Activated T-cell treated with anti-CD3 and anti-CD28 coated beads for 1 hour (primary cell): ENCODE data around the gene PRDX6.
"Not testable (repeated sequence)": the region's sequence is repeated elsewhere in the genome, so short reads cannot be mapped to it uniquely, and the experiment has no call there.

Experiments used
- DNase-seq: peaks from one replicate; pipeline ENCODE4 v3.0.0-alpha.2; 2020; ENCODE audit warnings: low read depth

Gene PRDX6

DNA sequence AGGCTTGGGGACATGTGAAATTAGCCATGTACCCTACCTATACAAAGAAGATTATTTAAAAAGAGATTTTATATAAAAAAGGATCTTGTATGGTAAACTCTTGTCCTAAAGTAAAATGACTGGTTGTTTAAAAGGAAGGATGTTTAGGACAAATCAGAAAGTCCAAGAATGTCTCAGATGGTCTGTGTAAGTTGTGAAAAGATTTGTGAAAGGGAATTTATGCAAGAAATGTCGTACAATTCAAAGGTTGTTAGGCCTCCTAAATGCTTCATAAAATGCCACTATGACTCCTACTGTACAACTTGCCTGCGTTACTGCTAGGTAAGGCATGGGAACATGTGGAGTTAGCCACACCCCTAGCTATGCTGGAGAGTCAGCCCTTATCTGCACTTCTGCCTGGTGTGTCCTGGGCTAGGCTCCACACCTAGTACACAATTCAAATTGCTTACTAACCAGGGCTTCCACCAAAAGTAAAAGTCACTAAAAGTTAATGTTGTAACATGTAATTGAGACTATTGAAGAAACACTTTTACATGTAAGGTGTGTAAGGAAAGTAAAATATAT is 19.7 kb downstream of the PRDX6 start:
- DNase-seq, result no peak

DNA sequence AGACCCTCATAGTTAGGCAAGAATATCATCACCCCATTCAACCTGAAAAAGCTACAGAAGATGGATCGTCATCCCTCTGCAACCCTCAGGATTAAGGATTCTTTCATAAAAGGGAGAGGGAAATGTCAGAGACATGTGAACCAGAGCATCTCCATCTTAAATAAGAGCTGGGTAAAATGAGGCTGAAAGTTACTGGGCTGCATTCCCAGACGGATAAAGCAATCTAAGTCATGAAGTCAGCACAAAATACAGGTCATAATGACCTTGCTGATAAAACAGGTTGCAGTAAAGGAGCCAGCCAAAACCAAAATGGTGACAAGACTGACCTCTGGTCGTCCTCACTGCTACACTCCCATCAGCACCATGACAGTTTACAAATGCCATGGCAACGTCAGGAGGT is 22.6 kb downstream of the PRDX6 start:
- no peak for DNase-seq

DNA sequence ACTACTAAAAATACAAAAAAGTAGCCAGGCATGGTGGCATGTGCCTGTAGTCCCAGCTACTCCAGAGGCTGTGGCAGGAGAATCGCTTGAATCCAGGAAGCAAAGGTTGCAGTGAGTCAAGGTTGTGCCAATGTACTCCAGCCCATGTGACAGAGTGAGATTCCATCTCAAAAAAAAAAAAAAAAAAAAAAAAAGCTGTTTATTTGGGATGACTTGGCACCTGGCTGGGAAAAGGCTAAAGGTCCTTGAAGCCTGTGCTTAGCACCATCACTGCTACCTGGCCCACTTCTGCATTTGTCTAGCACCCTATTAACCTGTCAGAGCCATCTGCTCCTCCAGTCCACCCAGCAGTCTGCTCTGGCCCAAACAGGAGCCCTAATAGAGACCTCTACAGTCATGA is 25.0 kb downstream of the PRDX6 start:
- DNase-seq, result no peak

DNA sequence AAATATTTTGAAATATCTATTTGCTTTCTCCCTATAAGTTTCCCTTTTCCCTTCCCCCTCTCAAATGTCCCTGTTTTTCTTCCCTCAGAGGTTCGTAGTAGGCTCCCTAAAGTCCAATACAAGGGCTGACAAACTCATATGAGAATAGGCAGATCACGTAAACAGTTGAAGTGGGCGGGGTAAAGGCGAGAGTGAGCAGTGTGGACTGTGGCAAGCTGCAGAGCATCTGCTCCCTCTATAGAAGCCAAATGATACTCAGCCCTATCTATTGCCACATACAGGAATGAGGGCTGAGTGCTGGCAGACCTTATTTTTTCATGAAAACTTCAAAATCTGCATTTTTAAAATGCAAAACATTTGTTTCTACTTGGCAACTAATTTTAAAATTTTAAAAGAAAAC is 26.3 kb downstream of the PRDX6 start:
- DNase-seq, result no peak

DNA sequence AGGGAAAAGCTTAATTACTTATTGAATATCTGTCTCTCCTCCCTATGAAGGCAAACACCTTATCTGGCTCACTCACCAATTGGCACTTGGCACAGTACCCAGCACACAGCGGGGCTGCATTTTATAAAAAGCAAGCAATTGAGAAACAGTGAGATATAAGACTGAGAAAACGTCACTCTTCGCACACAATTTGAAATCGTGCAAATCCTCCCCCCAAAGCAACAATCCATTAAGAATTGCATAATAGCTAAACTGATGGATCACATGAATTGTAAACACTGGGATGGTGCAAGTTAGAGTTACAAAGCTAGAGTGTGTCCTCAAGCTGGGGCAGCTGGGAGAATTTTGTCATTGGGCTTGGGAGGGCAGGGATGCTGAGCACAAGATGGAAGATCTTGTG is 27.1 kb downstream of the PRDX6 start:
- no peak for DNase-seq

DNA sequence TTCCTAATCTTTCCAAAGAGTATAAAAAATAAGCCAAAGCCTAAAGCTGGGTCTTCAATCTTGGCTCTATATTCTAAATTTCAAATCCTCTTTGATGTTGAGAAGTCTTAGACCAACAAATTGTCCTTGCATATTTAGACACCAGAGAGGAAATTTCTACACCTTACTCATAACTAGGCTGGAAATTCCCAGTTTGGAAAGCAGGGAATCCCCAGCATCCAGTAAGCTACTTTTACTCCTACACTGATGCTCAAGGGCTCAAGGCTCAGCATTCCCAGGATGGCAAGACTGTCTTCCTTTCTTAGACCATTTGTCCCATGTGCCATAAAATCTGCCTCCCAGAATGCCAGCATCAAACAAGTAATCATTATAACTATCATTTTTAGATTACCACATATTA is 28.3 kb downstream of the PRDX6 start:
- no peak for DNase-seq

DNA sequence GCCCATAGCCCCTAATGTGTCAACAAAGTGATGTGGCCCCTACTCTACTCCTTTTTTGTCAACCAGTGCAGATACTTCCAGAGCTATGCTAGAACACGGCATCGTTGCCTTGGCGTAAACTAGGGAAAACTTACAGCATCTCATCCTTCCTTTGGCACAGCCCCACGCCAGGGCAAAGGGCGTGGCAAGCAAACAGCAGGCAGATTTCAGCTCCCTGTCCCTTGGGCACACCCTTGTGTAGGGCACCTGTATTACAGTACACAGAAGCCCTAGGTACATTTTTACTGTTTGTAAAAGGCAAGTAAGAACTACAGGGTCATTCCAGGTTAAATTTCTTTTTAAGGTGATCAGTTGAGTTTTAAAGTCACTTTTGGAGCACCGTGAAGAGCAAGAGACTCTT is 29.3 kb downstream of the PRDX6 start:
- DNase-seq, result no peak

DNA sequence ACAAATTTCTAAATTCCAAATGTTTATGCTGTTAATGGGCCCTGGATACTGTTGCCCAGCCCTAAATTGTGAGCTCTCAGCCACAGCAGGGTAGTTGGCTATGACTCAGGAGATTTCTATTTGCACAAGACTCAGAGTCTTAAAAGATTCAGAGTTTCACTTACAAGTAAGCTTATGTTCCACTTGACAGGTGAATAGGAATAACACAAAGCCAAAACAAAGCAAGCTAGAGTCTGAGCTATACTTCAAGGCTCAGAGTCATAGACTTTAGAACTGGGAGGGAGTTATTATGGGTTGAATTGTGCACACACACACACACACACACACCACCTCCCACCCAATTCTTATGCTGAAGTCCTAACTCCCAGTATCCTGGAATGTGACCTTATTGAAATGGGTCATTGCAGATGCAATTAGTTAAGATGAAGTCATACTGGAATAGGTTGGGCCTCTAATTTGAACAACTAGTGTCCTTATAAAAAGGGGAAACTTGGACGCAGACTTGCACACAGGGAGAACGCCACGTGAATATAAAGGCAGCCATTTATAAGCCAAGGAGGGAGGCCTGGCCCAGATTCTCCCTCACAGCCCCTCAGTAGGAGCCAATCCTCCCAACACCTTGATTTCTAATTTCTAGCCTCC is 30.2 kb downstream of the PRDX6 start:
- DNase-seq, result no peak

DNA sequence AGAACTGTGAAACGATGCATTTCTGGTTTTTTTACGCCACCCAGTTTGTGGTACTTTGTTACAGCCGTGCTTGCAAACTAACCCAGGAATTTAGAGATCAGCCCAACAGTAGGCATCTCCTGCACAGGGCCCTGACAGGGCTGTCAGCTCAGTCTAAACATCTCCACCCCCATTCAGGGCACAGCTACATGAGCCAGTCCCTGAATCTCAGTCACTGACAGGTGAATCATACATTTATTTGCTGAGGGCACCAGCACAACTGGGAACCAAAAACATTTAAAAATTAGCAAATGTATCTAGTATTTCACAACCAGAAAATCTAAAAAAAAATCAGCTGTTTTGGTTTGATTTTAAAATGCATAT is 30.7 kb downstream of the PRDX6 start:
- no peak for DNase-seq

DNA sequence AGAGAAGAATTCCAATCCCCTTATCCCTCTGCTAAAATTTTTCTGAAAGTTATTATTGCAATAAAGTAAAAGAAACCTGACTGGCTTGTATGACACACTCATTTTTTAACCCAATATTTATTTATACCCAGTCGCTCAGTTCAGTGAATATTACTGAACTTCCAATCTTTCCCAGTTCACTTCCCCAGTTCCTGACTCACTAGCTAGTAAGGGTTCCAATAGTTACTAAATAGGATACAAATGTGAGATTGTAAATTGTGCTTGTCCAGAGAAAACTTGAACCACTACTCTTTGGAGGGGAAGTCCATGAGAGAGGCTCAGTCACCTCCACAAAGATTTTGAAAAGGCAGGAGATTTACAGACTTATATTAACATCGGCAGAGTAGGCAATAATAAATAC is 31.4 kb downstream of the PRDX6 start:
- DNase-seq, result no peak

DNA sequence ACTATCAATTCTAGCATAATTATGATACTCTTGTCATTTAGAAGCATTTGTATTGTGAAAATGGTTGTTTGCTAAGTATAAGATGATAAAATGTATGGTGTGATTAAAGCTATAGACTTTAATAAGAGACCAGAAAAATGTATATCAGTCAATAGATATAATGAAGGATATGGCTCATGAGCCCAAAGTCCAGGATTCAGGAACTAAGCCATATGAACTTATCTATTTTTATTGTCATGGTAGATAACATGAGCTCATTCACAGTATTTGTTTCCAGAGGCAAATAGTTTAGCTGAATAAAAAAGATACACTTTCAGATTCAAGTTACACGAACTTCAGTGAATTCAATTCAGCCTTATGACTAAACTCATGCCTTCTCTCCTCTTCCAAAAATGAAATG is 32.7 kb downstream of the PRDX6 start:
- no peak for DNase-seq

DNA sequence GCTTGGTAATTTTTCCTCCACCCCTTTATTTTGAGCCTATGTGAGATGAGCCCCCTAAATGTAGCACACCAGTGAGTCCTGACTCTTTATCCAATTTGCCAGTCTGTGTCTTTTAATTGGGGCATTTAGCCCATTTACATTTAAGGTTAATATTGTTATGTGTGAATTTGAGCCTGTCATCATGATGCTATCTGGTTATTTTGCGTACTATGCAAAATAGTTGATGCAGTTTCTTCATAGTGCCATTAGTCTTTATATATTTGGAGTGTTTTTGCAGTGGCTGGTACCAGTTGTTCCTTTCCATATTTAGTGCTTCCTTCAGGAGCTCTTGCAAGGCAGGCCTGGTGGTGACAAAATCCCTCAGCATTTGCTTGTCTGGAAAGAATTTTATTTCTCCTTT is 37.4 kb downstream of the PRDX6 start:
- DNase-seq, result not testable (repeated sequence)

DNA sequence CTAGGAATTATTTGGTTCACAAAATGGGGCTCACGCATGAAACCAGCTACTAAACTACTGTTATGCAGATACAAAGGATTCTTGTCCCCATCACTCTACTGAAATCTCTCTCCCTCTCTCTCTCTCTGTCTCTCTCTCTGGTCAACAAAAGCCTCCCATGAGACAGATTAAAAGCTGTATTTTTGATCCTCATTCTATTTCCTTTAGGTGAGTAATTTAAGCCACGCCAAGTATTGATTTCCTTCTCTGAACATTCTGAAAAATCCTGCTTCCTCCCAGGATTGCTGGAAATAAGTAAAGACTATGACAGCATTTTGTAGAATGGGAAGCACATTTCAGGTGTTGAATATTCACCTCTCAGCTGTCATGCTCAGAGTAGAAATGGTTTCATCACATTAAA is 43.7 kb downstream of the PRDX6 start:
- no peak for DNase-seq

DNA sequence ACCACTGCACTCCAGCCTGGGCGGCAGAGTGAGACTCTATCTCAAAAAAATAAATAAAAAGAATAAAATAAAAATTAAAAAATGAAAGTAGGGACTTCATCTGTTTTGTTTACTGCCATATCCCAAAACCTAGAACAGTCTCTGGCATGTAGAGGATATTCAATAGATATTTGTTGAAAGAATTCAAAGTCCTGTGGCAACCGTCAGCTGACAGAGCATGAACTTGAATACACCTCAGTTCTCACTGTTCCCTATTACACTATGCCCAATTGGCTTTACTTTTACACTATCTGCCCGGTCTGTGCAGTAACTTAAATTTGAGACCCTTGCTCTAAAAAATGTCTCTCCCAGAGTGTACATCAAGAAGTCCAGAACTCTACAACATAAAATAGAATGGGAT is 46.2 kb downstream of the PRDX6 start:
- no peak for DNase-seq

DNA sequence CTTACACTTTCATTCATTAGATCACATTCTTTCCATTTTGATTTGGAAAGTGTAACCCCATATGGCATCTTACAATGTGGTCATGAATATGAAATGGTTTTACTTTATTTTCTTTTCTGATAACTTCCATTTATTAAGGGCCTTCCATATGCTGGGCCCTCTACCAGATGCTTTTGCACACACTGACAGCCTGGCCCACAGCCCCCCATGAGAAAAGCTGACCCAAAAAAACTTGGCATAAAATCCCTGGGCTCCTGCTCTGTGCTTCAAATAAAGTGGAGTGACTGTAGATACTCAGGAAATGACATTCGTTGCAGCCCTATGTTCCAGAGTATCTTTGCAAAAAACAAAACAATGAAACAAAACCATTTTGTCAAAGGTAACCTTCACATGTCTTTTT is 48.8 kb downstream of the PRDX6 start:
- DNase-seq, result no peak

DNA sequence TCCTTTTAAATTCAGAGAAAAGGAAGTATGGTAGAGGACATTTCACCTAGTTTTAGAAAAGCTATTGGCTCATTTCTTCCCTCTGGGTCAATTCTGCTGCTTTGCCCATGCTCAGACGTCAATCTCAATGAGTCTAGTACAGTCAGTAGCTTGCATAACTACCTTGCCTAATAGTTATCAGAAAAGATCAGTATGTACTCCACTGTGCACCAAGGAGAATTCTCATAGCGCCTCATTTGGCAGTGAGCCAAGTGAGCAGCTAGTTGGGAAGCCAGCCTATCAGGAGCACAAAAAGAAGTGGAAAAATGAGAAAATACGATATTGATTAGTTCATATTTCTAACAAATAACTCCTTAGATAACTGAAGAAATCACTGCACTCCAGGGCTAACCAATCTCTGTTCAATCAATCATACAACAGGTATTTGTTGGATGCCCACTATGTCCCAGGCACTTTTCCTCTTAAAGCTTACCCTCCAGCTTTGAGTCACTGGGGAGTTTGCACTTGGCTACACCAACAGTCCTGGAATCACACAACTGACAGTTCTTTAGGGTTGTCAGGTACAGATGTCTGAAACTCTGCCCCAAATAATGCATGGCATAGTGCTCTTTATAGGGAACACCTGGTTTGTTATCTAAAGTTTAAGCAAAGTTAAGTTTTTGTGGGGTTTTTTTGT is 50.2 kb downstream of the PRDX6 start:
- no peak for DNase-seq

DNA sequence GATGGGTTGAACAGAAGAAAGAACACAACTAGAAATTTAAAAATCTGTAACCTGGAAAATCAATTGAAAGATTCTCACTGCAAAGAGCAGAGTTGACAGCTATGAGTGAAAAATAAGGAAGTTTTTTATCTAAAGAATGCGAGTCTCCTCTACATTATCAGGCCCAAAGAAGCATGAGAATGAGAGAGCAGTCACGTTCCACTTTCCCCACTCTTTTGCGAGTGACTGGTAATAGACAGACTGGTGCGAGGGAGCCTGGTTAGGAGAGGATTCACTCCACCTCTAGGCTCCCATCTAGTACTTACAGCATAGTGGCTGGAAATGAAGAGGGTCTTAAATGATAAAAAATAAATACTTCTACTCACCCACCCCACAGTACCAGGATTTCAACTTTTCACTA is 52.0 kb downstream of the PRDX6 start:
- DNase-seq, result no peak

DNA sequence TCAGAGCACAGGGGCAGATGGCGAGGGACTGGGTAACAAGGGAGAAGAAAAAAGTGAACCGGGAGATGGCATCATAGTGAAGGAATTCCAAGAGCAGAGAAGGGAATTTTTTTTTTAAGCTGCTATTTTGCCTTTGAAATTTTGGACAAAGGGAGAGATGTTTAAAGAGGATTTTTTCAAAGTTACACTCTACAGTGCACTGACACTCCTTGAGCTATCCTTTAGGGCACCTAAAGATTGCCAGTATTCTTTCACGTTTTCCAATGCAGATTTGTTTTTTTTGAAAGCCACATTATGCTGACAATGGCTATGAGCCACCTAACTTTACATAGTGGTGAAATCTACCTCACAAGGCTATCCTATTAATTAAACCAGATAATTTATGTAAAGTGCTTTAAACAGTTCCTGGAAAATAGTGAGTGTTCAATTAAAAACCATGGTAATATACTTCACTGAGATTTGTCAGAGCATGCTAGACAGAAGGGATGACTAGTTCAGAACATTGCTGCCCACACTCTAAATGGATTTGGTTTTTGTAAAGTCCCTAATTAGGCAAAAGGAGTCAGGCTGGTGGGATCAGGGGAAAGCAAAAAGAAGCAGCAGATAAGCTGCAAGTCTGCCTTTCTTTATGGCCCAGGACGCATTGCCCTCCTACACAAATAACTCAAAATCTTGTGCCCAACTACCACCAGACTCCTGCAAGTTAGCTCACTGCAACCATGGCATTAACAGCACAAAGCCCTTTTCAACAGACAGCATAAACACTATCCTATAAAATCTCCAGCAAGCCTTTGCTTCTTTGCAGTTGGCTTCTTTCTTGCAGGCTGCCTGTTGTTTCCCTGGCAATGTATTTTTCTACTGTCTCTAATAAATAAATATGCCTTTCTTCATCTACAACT is 53.9 kb downstream of the PRDX6 start:
- DNase-seq, result no peak

DNA sequence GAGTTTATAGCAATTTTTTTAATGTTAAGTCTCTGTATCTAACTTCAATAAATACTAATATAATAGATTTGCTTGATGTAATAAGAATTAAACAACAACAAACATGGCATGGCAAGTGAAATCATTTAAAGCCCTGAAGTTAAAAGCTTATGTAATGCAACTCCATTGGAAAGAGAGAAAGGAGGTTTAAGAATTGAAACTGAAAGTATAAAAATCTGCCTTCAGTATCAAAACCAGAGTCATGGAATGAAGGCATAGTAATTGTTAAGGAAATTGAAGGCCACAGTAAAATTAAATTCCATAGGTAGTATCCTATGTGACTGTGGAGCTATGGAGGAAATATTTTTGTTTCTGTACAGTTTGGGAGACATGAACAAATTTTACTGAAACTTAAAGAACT is 55.1 kb downstream of the PRDX6 start:
- no peak for DNase-seq

DNA sequence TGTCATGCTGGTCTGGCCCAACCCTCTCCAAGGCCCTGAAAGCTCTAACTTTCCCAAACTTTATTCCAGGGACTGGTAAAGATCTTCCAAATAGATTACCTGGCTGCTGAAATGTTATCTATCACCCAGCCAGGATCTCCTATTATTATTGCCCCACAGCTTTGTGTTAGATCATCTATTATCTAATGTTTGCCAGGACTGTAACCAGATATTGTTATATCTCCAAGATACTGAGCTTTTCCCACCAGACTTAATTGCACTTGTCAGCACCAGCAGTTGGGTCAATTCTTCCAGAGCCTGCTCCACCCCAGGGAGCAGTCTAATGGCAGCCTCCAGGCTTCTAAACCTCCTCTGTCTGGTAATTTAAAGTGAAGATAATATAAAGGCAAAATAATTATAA is 59.1 kb downstream of the PRDX6 start:
- no peak for DNase-seq
